ENCODE measurements around the gene S1PR5. TPM values are rescaled to one million over a fixed set of nuclear protein-coding genes. Genes with fewer than 3 reads are reported as not detected.

S1PR5 gene
- polyA plus RNA-seq, 3 donors: 1.2 to 1.4 (median 1.2) TPM

DNA sequence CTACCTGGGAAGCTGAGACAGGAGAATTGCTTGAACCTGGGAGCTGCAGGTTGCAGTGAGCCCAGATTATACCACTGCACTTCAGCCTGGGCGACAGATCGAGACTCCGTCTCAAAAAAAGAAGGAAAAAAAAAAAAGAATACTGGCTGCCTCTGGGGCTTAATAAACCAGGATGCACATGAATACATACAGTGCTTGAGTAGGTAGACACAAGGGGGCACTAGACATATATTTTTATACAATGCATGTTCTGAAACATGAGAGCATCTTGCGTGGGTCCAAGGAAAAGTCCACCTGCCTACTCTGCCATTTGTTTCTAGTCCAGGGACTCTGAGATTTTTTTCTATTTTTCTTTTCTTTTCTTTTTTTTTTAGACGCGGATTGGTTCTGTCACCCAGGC lies 45.3 kb downstream of the S1PR5 start:
- DNase-seq: no peak

DNA sequence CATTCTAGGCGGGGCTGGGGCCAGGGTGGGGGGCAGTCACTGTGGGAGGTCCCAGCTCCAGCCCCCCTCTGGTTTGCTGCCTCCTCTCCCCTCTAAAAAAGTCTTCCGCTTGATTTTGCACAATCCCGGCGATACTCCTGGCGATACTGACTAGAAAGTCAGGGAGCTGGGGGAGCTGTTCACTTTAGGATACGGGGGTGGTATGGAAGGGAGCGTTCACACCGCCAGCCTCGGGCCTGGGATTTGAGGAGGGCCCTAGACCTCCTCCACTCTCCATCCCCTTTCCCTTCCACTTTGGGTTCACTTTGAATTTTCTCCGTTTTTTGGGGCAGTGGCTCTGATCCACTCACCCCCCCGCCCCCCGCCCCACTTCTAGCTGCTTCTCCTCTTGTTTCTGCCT lies 49.1 kb downstream of the S1PR5 start:
- DNase-seq: no peak

DNA sequence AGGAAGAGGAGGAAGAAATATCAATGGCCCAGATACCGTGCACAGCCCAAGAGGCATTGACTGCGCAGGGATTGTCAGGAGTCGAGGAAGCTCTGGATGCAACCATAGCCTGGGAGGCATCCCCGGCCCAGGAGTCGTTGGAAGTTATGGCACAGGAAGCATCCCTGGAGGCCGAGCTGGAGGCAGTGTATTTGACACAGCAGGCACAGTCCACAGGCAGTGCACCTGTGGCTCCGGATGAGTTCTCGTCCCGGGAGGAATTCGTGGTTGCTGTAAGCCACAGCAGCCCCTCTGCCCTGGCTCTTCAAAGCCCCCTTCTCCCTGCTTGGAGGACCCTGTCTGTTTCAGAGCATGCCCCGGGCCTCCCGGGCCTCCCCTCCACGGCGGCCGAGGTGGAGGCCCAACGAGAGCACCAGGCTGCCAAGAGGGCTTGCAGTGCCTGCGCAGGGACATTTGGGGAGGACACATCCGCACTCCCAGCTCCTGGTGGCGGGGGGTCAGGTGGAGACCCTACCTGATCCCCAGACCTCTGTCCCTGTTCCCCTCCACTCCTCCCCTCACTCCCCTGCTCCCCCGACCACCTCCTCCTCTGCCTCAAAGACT lies 50.0 kb downstream of the S1PR5 start:
- no peak for DNase-seq

DNA sequence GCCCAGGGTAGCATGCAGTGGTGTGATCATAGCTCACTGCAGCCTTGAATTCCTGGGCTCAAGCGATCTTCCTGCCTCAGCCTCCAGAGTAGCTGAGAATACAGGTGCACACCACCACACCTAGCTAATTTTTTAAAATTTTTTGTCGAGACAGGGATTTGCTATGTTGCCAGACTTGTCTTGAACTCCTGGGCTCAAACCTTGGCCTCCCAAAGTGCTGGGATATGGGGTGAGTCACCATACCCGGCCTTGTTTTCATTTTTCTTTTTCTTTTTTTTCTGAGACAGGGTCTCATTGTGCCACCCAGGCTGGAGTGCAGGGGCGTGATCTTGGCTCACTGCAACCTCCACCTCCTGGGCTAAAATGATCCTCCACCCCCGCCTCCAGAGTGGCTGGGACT lies 52.8 kb downstream of the S1PR5 start:
- DNase-seq: no peak

Other genes starting within 250 kb of the S1PR5 start
- gene ICAM1, start 246.3 kb downstream of the S1PR5 start, polyA plus RNA-seq (ENCODE audit: insufficient read length in 3 of 3): 1 to 10 TPM; 5.0 to 6.6 (median 5.6) TPM
- under 1 TPM; 0.49 to 0.62 (median 0.53) TPM for gene ICAM4, start 230.5 kb downstream of the S1PR5 start, polyA plus RNA-seq (ENCODE audit: insufficient read length in 3 of 3)
- gene ICAM5, start 227.5 kb downstream of the S1PR5 start, polyA plus RNA-seq (ENCODE audit: insufficient read length in 3 of 3): under 1 TPM in 2 of 3 donors, not detected in 1; 0.10 to 0.17 TPM
- gene ZGLP1, start 207.6 kb downstream of the S1PR5 start, polyA plus RNA-seq (ENCODE audit: insufficient read length in 3 of 3): 10 to 100 TPM in 1 of 3 donors, 1 to 10 TPM in 2; 5.8 to 10.2 (median 7.5) TPM
- 10 to 100 TPM; 18.9 to 25.4 (median 22.1) TPM for gene FDX2, start 201.4 kb downstream of the S1PR5 start, polyA plus RNA-seq (ENCODE audit: insufficient read length in 3 of 3)
- 10 to 100 TPM; 31.9 to 43.4 (median 37.1) TPM for gene RAVER1, start 183.9 kb downstream of the S1PR5 start, polyA plus RNA-seq (ENCODE audit: insufficient read length in 3 of 3)
- gene ICAM3, start 177.8 kb downstream of the S1PR5 start, polyA plus RNA-seq (ENCODE audit: insufficient read length in 3 of 3): 10 to 100 TPM in 1 of 3 donors, 1 to 10 TPM in 2; 8.6 to 10.0 (median 9.9) TPM
- gene TYK2, start 136.9 kb downstream of the S1PR5 start, polyA plus RNA-seq (ENCODE audit: insufficient read length in 3 of 3): 100 to 1,000 TPM; 115 to 155 (median 151) TPM
- 100 to 1,000 TPM; 166 to 183 (median 170) TPM for gene CDC37, start 113.9 kb downstream of the S1PR5 start, polyA plus RNA-seq (ENCODE audit: insufficient read length in 3 of 3)
- gene PDE4A, start 96.9 kb downstream of the S1PR5 start, polyA plus RNA-seq (ENCODE audit: insufficient read length in 3 of 3): 1 to 10 TPM; 2.0 to 2.6 (median 2.1) TPM
- gene KEAP1, start 14.1 kb downstream of the S1PR5 start, polyA plus RNA-seq (ENCODE audit: insufficient read length in 3 of 3): 10 to 100 TPM; 73.5 to 81.5 (median 74.1) TPM
- 10 to 100 TPM; 34.8 to 39.1 (median 35.1) TPM for gene ATG4D, start 26.5 kb upstream of the S1PR5 start, polyA plus RNA-seq (ENCODE audit: insufficient read length in 3 of 3)
- gene KRI1, start 48.6 kb upstream of the S1PR5 start, polyA plus RNA-seq (ENCODE audit: insufficient read length in 3 of 3): 10 to 100 TPM; 31.4 to 39.5 (median 38.4) TPM
- 10 to 100 TPM in 1 of 3 donors, 1 to 10 TPM in 2; 8.5 to 12.4 (median 8.9) TPM for gene CDKN2D, start 51.5 kb upstream of the S1PR5 start, polyA plus RNA-seq (ENCODE audit: insufficient read length in 3 of 3)
- 10 to 100 TPM; 43.2 to 60.3 (median 58.5) TPM for gene AP1M2, start 69.9 kb upstream of the S1PR5 start, polyA plus RNA-seq (ENCODE audit: insufficient read length in 3 of 3)
- gene SLC44A2, start 108.1 kb upstream of the S1PR5 start, polyA plus RNA-seq (ENCODE audit: insufficient read length in 3 of 3): 100 to 1,000 TPM; 184 to 215 (median 189) TPM
- 100 to 1,000 TPM; 288 to 368 (median 331) TPM for gene ILF3, start 136.9 kb upstream of the S1PR5 start, polyA plus RNA-seq (ENCODE audit: insufficient read length in 3 of 3)
- gene QTRT1, start 184.0 kb upstream of the S1PR5 start, polyA plus RNA-seq (ENCODE audit: insufficient read length in 3 of 3): 10 to 100 TPM; 65.6 to 79.6 (median 73.6) TPM
- 100 to 1,000 TPM; 130 to 167 (median 158) TPM for gene DNM2, start 200.6 kb upstream of the S1PR5 start, polyA plus RNA-seq (ENCODE audit: insufficient read length in 3 of 3)